H54 (cell line): ENCODE measurements around the gene PDE6B.
"Not testable (repeated sequence)": the region's sequence is repeated elsewhere in the genome, so short reads cannot be mapped to it uniquely, and the experiment has no call there.

Experiments used
- DNase-seq: peaks from one replicate; pipeline ENCODE4 v3.0.0; 2011; ENCODE audit warnings: low spot score, mixed read lengths; ENCODE audit not compliant: insufficient read length
- FAIRE-seq: peaks from 3 replicates; lab custom pipeline; 2011; peaks lifted over from hg19 to GRCh38; lab: Jason Lieb, UNC
- POLR2A ChIP-seq: IDR thresholded peaks from 2 replicates; pipeline ENCODE4 v1.6.1; 2011; ENCODE audit warnings: low read depth, mild to moderate bottlenecking, low read length

The PDE6B gene

DNA sequence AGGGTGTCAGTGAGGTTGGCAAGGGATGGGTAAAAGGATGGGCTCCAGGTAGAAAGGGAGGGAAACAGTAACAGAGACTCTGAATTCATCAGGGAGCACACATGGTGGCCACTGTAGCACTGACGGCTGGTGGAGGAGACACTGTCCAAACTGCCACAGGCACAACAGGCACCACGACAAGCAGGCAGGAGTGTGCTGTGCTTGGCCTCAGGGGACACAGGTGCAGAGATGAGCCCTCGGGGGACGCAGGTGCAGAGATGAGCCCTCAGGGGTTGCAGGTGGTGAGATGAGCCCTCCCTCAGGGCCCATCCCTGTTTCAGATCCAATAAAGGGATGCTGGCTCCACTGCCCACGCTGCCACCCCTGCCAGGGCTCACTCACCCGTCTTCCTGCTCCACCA is 7.6 kb downstream of the PDE6B start:
- no peak for DNase-seq
- TF ChIP-seq POLR2A, result no peak
- no peak for FAIRE-seq

DNA sequence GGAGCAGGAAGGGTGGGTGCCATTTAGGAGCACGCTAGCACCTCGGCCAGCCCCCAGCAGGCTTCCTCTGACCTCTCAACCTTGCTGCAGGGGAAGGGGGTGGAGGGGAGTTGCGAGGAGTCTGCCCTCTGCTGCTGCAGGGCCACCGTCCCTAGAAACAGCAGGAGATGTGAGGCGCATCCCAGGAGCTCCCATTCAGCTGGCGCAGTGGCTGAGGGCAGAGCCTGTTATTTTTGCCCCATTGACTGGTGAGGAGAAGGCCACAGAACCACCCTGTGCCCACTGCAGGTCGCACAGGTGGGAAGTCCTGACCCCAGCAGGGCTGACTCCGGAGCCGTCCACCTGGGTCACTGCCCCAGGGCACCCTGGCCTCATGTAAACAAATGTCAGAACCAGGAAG is 8.0 kb downstream of the PDE6B start:
- DNase-seq (no peak), FAIRE-seq (no peak)
- no peak for TF ChIP-seq POLR2A

DNA sequence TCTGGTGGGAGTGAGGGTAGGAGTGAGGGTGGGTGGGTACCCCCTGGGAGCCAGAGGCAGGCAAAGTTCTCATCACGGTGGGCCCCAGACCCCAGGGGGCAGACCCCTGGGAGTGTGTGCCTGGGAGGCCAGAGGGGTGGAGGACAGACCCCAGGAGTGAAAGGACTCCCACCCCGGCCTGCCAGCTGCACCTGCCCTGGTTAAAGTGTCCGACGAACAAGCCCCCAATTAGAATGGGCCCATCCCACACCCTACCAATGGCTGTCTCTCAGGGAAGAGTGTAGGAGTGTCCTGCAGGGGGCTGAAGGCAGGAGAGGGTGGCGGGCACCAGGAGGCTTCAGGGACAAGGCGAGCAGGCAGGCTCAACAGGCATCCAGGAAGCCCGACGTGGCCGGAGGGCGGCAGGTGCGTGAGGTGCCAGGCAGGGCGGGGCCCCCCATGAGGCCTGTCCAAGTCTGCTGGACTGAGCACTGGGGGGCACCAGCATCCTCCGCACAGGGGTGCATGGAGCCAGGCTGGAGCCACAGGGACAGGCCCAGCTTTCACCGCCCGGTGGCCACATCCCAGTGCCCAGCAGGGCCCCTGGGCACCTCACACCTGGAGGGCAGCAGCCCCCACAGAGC is 8.7 kb downstream of the PDE6B start:
- no peak for TF ChIP-seq POLR2A
- no peak for FAIRE-seq

DNA sequence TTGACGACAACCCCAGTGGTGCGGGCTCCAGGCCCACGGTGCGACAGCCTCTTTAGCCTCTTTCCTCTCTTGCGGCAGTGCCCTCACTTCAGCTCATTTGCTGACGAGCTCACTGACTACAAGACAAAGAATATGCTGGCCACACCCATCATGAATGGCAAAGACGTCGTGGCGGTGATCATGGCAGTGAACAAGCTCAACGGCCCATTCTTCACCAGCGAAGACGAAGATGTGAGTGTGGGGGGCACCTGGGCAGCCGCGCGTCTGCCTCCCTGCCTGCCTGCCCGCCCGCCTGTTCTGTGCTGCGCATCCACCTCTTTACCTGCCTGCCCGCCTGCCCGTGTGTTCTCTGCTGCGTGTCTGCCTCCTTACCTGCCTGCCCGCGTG is 9.2 kb downstream of the PDE6B start:
- DNase-seq (no peak), FAIRE-seq (no peak)
- TF ChIP-seq POLR2A, result no peak

More for the DNA sequence above, 8.7 kb downstream of the PDE6B start:
- no peak for DNase-seq

DNA sequence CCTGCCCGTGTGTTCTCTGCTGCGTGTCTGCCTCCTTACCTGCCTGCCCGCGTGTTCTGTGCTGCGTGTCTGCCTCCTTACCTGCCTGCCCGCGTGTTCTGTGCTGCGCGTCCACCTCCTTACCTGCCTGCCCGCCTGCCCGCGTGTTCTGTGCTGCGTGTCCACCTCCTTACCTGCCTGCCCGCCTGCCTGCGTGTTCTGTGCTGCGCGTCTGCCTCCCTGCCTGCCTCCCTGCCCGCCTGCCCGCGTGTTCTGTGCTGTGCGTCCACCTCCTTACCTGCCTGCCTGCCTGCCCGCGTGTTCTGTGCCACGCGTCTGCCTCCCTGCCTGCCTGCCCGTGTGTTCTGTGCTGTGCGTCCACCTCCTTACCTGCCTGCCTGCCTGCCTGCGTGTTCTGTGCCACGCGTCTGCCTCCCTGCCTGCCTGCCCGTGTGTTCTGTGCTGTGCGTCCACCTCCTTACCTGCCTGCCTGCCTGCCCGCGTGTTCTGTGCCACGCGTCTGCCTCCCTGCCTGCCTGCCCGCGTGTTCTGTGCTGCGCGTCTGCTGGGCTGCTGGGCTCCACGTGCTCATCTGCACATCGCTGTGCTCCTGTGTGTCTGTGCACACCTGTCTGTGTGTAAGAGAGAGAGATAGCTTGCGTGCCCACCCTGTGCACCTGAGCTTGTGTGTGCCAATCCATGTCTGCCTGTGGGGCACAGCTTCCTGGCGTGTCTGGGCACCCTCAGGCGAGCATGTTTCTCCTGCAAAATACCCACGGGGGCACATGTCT is 9.9 kb downstream of the PDE6B start:
- not testable (repeated sequence) for DNase-seq, FAIRE-seq

DNA sequence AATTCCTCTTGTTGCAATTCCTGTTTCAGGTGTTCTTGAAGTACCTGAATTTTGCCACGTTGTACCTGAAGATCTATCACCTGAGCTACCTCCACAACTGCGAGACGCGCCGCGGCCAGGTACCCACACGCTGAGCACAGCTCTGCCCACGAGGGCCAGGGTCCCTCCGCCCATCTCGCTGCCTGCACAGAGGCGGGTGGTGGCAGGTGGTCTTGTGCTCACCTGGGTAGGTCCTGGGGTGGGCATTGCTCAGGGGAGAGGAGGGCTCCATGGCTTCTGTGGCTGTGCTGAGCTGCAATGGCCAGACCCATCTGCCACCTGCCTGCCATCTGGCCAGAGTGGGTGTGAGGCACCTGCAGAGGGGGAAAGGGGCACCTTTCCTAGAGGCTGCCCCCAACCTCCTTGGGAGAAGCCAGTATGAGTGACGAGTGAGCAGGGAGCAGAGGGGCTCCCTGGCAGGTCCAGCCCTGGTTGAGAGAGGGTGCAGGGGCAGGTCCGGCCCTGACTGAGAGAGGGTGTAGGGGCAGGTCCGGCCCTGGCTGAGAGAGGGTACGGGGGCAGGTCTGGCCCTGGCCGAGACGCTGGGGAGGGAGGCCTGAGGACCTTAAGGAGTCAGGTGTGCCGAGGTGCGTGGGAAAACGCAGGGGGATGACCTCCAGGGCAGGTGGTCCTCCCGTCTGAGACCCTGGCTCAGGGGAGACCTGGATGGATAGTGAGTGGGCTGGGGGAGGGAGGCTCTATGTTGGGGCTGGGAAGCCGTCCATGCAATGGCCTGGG is 10.7 kb downstream of the PDE6B start:
- no peak for DNase-seq
- no peak for FAIRE-seq
- no peak for TF ChIP-seq POLR2A

DNA sequence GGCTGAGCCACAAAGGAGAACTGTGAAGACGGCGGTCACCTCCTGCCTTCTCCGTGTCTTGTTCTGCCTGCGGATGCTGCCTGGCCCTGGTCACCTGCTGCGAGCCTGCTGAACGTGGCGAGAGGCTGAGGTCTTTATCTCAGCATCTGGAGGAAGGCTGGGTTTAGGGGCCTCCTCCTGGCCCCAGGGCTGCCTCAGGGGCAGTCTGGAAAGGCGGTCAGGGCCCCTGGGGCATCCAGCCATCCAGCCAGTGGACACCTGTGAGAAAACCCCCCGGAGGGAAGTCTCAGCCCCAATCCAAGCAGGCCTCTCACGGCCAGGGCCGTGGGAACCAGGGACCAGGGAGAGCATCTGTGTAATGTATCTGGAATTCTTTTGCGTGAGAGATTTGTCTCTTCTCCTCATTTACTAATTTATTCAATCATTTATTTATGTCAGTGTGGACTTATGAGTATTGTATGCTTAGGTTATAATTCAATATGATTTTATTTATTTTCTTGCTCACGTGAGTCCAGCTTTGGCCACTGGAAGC is 11.3 kb downstream of the PDE6B start:
- TF ChIP-seq POLR2A, result no peak
- DNase-seq (no peak), FAIRE-seq (no peak)

DNA sequence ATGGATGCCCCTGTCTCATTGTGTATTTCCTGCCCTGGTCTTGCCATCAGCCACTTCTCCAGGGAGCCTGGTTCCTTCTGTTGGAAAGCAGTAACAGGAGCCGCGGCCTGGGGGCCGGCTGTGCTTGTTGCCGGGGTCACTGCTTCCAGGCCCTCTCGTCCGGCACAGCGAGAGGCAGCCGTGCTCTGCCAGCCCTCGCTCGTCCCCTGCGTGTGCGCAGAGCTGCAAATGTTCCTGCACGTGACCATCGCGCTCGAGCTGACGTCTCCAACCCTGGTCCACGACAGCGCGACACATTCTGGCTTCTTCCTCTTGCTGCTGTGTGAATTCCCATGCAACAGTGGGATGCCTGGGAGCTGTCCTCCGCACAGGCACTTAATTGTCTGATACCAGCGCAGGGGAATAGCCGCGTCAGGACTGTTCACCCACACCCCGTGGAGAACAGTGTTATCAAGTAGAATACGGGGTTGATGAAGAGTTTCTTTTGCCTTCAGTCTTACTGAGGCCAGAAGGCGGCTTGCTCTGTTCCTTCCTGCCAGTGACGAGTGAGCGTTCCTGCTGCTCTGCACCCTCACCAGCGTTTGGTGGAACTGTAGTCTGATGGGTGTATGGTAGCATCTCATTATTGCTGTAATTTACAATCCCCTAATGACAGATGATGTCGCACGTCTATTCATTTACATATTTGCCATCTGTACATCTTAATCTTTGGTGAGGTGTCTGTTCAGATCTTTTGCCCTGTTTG is 12.3 kb downstream of the PDE6B start:
- DNase-seq (no peak), FAIRE-seq (no peak)
- no peak for TF ChIP-seq POLR2A

DNA sequence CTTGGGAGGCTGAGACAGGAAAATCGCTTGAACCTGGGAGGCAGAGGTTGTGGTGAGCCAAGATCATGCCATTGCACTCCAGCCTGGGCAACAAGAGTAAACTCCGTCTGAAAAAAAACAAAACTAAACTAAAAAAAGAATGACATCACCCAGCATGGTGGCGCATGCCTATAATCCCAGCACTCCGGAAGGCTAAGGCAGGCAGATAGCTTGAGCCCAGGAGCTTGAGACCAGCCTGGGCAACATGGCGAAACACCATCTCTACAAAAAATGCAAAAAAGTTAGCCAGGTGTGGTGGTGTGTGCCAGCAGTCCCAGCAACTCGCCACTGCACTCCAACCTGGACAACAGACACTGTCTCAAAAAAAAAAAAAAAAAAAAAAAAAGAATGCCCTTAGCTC is 17.0 kb downstream of the PDE6B start:
- not testable (repeated sequence) for DNase-seq, FAIRE-seq

DNA sequence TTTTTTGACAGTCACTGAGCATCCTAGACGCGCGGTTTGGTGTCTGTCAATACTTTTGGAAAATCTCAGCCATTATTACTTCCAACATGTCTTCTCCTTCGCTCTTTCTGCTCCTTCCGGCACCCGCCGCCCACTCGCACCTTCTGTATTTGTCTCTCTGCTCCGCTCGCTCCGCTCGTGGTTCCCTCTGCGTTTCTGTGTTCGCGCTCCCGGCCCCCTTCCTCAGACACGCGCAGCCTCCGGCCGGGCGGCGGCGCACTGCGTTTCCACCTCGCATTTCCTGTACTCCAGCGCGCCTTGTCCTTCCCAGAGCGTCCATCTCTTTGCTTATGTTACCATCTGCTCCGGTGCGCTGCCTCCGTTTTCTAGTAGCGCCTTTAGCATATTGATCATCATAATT is 21.1 kb downstream of the PDE6B start:
- no peak for TF ChIP-seq POLR2A
- DNase-seq (no peak), FAIRE-seq (no peak)

DNA sequence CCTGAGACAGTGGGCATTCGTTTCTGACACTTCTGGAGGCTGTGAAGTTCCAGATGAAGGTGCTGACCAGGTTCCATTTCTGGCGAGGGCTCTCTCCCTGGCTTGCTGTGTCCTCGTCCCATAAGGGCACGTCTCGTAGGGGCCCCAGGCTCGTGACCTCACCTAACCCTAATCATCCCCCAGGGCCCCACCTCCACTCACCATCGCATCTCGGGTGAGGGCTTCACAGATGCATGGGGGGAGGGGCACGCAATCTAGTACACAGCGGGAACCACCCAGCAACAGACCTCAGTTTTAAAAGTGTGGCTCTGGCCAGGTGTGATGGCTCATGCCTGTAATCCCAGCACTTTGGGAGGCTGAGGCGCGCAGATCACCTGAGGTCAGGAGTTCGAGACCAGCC is 22.1 kb downstream of the PDE6B start:
- no peak for TF ChIP-seq POLR2A
- DNase-seq (no peak), FAIRE-seq (no peak)

DNA sequence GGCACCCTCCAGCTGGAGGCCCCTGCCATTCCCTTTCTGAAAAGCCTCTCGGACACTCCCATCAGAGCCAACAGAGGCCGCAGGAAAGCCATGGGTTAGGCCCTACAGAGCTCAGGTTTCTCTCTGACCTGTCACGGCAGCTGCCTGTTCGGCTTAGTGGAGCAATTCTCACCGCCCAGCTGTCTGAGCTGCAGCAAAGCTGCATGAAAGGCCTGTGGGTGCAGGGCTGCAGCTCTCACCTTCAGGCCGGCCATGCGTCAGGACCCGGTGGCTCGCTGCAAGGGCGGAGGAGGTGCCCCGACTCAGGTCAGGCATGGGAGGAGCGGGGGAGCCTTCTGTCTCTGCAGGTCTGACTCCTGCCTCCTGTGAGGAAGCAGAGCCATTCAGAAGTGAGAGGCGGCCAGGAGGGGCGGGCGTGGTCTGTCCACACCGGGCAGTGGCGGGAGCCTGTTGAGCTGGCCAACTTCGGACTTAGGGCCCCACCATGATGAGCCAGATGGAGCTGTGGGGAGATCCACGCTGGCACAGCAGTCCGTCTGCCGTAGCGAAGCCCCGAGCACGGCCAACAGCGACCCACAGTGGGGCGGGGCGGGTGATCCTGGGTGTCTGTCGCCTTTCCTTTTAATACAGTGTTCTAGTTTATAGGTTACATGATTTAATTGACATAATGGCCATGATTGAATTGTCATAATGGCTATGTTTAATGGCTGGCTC is 23.4 kb downstream of the PDE6B start:
- TF ChIP-seq POLR2A, result no peak
- no peak for DNase-seq
- FAIRE-seq, result no peak

DNA sequence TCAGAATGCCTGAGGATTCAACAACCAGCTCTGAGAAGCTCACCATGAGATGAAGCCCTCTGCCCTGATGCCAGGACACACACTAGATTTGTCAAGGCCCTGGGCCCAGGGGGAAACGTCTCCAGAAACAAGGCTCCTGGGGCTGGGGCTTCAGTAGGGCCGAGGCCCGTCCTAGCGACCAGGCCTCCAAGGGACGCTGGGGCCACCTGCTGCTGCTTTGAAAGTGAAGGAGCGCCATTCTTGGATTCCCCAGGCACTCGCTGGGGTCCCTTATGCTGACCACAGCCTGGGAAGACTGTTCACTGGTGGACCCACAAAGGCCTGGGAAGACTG is 23.9 kb downstream of the PDE6B start:
- TF ChIP-seq POLR2A, result no peak
- DNase-seq (no peak), FAIRE-seq (no peak)
